Smooth muscle cell (in vitro differentiated cells): ENCODE measurements around the gene STOML1. TPM values are rescaled to one million over a fixed set of nuclear protein-coding genes. Genes with fewer than 3 reads are reported as not detected.
A peak's percentile ranks its signal among the peaks of the same experiment; 100 is the strongest.

Experiments used
- DNase-seq: peaks from one replicate; lab custom pipeline; 2025; ENCODE audit not compliant: unreplicated experiment; lab: John Stamatoyannopoulos, UW
- H2AFZ ChIP-seq: fragments of 200-600 bp; sonication (generic); 2 replicates; pipeline ENCODE4 v1.6.0; 2016; ENCODE audit warnings: antibody characterized with exemption, low read depth, mild to moderate bottlenecking
- H3F3A ChIP-seq: fragments of 200-600 bp; sonication (generic); 2 replicates; pipeline ENCODE4 v1.6.0; 2017; ENCODE audit warnings: antibody characterized with exemption, low read depth
- H3K27ac ChIP-seq: fragments of 200-600 bp; sonication (generic); 2 replicates; pipeline ENCODE4 v1.5.1; 2016; ENCODE audit warnings: low read depth, mild to moderate bottlenecking
- H3K27me3 ChIP-seq: fragments of 200-600 bp; sonication (generic); 2 replicates; pipeline ENCODE4 v1.6.1; 2016; ENCODE audit warnings: low read depth, mild to moderate bottlenecking
- H3K36me3 ChIP-seq: fragments of 200-600 bp; sonication (generic); 2 replicates; pipeline ENCODE4 v1.5.1; 2016; ENCODE audit warnings: low read depth
- H3K4me1 ChIP-seq: fragments of 200-600 bp; sonication (generic); 2 replicates; pipeline ENCODE4 v1.5.1; 2016; ENCODE audit warnings: low read depth
- H3K4me2 ChIP-seq: fragments of 200-600 bp; sonication (generic); 2 replicates; pipeline ENCODE4 v1.6.0; 2016; ENCODE audit warnings: mild to moderate bottlenecking
- H3K4me3 ChIP-seq: fragments of 200-600 bp; sonication (generic); 2 replicates; pipeline ENCODE4 v1.5.1; 2016; ENCODE audit warnings: mild to moderate bottlenecking
- H3K79me2 ChIP-seq: fragments of 200-600 bp; sonication (generic); 2 replicates; pipeline ENCODE4 v1.6.0; 2016; ENCODE audit warnings: low read depth, mild to moderate bottlenecking
- H3K9ac ChIP-seq: fragments of 200-600 bp; sonication (generic); 2 replicates; pipeline ENCODE4 v1.6.0; 2016; ENCODE audit warnings: low read depth
- H3K9me3 ChIP-seq: fragments of 200-600 bp; sonication (generic); replicated peaks from 2 replicates; pipeline ENCODE4 v1.5.1; 2016; ENCODE audit warnings: low read depth
- H4K20me1 ChIP-seq: fragments of 200-600 bp; sonication (generic); 2 replicates; pipeline ENCODE4 v1.6.0; 2016; ENCODE audit warnings: low read depth
- WGBS: methylation state at CpG from one replicate; pipeline ENCODE4 v1.1.7; 2016; ENCODE audit warnings: low lambda C conversion rate; 5-methylcytosine and 5-hydroxymethylcytosine counted together
- polyA plus RNA-seq: library from polyadenylated mRNA; unstranded; fragments of >200 nt; fragmentation: Nextera tagmentation; extraction: Ambion mirVana; gene quantifications from 2 replicates; pipeline ENCODE4 v1.2.1, GENCODE V29; 2016
- total RNA-seq: library from RNA; depleted of rRNA; stranded (reverse); fragments of >200 nt; gene quantifications from 2 replicates; pipeline ENCODE4 v1.2.3, GENCODE V29; 2014
- TF ChIP-seq, protein P1 (sequence below): fragments of 200-600 bp; sonication (generic); IDR thresholded peaks from 2 replicates; pipeline ENCODE4 v1.5.1; 2017; ENCODE audit warnings: borderline replicate concordance, mild to moderate bottlenecking, antibody characterized with exemption; ENCODE audit not compliant: insufficient read depth, poor library complexity, severe bottlenecking

Gene STOML1
- total and polyA plus RNA-seq, 2 experiments from 2014 or later: 12.4 to 27.5 TPM

GRCh38 chr15:73937296-73937695, 54.8 kb downstream of the STOML1 start:
- Histone ChIP-seq H3K27ac (peak overlapping the region; percentile 3), H3K4me3 (no peak overlapping the region), H3K27me3 (no peaks in the 10 kb centered on the region), H3K9ac (no peak overlapping the region), H3K9me3 (no peaks in the 10 kb centered on the region), H3K36me3 (no peaks in the 10 kb centered on the region), H3F3A (peaks cover 30% of the 10 kb centered on the region), H3K4me1 (peaks cover 42% of the 10 kb centered on the region), H2AFZ (no peak overlapping the region), H3K4me2 (no peak overlapping the region), H4K20me1 (peaks cover 27% of the 10 kb centered on the region), H3K79me2 (peaks cover 53% of the 10 kb centered on the region)
- no peak for DNase-seq
- TF ChIP-seq, protein P1, sequence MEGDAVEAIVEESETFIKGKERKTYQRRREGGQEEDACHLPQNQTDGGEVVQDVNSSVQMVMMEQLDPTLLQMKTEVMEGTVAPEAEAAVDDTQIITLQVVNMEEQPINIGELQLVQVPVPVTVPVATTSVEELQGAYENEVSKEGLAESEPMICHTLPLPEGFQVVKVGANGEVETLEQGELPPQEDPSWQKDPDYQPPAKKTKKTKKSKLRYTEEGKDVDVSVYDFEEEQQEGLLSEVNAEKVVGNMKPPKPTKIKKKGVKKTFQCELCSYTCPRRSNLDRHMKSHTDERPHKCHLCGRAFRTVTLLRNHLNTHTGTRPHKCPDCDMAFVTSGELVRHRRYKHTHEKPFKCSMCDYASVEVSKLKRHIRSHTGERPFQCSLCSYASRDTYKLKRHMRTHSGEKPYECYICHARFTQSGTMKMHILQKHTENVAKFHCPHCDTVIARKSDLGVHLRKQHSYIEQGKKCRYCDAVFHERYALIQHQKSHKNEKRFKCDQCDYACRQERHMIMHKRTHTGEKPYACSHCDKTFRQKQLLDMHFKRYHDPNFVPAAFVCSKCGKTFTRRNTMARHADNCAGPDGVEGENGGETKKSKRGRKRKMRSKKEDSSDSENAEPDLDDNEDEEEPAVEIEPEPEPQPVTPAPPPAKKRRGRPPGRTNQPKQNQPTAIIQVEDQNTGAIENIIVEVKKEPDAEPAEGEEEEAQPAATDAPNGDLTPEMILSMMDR: no peak
- WGBS: 87% methylated on average over 10 of the region's 10 CpGs

DNA sequence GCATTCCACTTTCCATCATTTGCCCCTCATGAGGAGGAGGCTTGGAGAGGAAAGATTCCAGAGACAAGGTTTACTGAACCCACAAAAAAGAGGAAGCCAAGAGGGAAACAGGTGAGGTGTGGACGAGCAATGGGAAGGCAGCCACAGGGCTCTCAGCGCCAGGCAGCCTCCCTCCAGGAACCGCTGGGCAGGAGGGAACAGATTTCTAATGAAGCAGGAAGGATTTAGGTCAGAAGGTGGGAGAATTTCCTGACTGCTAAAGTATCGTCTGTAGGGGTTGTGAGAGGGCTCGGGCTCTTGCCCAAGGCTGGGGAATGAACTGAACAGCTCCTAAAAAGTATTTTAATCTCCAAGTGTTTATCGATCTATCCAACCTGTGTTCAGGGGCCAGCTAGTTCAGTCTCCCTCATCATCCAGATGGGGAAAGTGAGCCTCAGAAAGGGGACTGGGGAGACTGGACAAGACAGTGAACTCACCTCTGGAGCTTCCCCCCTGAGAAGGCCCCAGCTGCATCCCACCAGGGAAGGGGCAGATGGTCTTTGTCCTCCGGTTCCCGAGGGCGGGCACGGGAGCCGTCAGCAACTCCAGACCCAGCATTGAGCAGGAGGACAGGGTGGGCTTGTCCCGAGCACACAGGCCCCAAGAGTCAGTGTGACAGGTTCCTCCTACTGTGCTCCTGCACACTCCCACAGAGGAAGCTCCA, 55.4 kb downstream of the STOML1 start:
- peaks cover 42% of the 10 kb centered on the region for H3K4me1 ChIP-seq

GRCh38 chr15:73936181-73936580, 55.9 kb downstream of the STOML1 start:
- H3F3A ChIP-seq: peaks cover 21% of the 10 kb centered on the region
- no peak overlapping the region for H3K4me3 ChIP-seq
- WGBS: 29% methylated on average over 5 of the region's 5 CpGs
- no peak for DNase-seq
- no peak overlapping the region for H2AFZ ChIP-seq
- TF ChIP-seq, protein P1: no peak
- peaks cover 64% of the 10 kb centered on the region for H3K79me2 ChIP-seq
- H3K27me3 ChIP-seq: no peaks in the 10 kb centered on the region
- H3K9me3 ChIP-seq: no peaks in the 10 kb centered on the region
- H3K9ac ChIP-seq: no peak overlapping the region
- H3K27ac ChIP-seq: peak overlapping the region; percentile 3
- H4K20me1 ChIP-seq: peaks cover 37% of the 10 kb centered on the region
- H3K36me3 ChIP-seq: no peaks in the 10 kb centered on the region
- peaks cover 42% of the 10 kb centered on the region for H3K4me1 ChIP-seq
- peak overlapping the region; percentile 41 for H3K4me2 ChIP-seq

More for the DNA sequence above, 55.4 kb downstream of the STOML1 start:
- Histone ChIP-seq H3K4me3 (no peak overlapping the region), H3K4me2 (peak overlapping the region; percentile 41), H3K27me3 (no peaks in the 10 kb centered on the region), H4K20me1 (peaks cover 31% of the 10 kb centered on the region), H3K79me2 (peaks cover 59% of the 10 kb centered on the region), H3K9ac (no peak overlapping the region), H3F3A (peaks cover 26% of the 10 kb centered on the region), H2AFZ (no peak overlapping the region), H3K27ac (peak overlapping the region; percentile 3), H3K9me3 (no peaks in the 10 kb centered on the region), H3K36me3 (no peaks in the 10 kb centered on the region)
- WGBS: 87% methylated on average over 12 of the region's 12 CpGs
- DNase-seq: no peak
- TF ChIP-seq, protein P1: no peak

- H3K36me3 ChIP-seq: no peaks in the 10 kb centered on the region
- H3K79me2 ChIP-seq: peaks cover 70% of the 10 kb centered on the region
- H3K27me3 ChIP-seq: no peaks in the 10 kb centered on the region
- peaks cover 43% of the 10 kb centered on the region for H4K20me1 ChIP-seq
- H2AFZ ChIP-seq: no peak overlapping the region
- peaks cover 17% of the 10 kb centered on the region for H3F3A ChIP-seq
- H3K9me3 ChIP-seq: no peaks in the 10 kb centered on the region
- peak overlapping the region; percentile 37 for H3K27ac ChIP-seq
- no peak overlapping the region for H3K4me3 ChIP-seq
- H3K4me1 ChIP-seq: peaks cover 37% of the 10 kb centered on the region
- H3K9ac ChIP-seq: no peak overlapping the region
- WGBS: 54% methylated on average over 2 of the region's 4 CpGs
- TF ChIP-seq, protein P1: no peak
- no peak for DNase-seq
- peak overlapping the region; percentile 60 for H3K4me2 ChIP-seq
Observed at GRCh38 chr15:73935547-73935946, 56.5 kb downstream of the STOML1 start.
